Measurements from ENCODE around the gene CDKL2. TPM values are rescaled to one million over a fixed set of nuclear protein-coding genes. Genes with fewer than 3 reads are reported as not detected.
"Not testable (repeated sequence)": the region's sequence is repeated elsewhere in the genome, so short reads cannot be mapped to it uniquely, and the experiment has no call there.

CDKL2 gene
- total RNA-seq, 1 donor from 2014 or later: not detected

DNA sequence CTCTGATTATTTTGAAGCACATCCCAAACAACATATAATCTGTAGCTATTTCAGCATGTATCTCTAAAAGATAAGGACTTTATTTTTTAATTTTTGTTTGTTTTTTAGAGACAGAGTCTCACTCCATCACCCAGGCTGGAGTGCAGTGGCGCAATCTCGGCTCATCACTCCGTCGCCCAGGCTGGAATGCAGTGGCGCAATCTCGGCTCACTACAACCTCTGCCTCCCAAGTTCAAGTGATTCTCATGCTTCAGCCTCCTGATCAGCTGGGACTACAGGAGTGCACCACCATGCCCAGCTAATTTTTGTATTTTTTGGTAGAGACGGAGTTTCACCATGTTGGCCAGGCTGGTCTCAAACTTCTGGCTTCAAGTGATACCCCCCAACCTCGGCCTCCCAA, 86.1 kb downstream of the CDKL2 start:
- not testable (repeated sequence) for H3K4me1 ChIP-seq (ENCODE audit: control insufficient read depth in 3 of 3, insufficient read depth in 3 of 3, low read length in 3 of 3); H3K9me3 ChIP-seq (ENCODE audit: control insufficient read depth in 3 of 3, low read length in 3 of 3); H3K27ac ChIP-seq (ENCODE audit: low read depth, low read length); H3K4me3 ChIP-seq (ENCODE audit: low read length in 3 of 3); H3K9ac ChIP-seq (ENCODE audit: low read depth in 1 of 3, low read length in 3 of 3); H3K27me3 ChIP-seq (ENCODE audit: control insufficient read depth in 3 of 3, insufficient read depth in 3 of 3, low read length in 3 of 3)
- H3K36me3 ChIP-seq (ENCODE audit: control insufficient read depth in 3 of 3, insufficient read depth in 3 of 3, low read length in 3 of 3): peaks cover 2 to 21% (median 7%) of the 10 kb centered on the region in 3 donors

- no peak overlapping the region for H3K27ac ChIP-seq (ENCODE audit: low read depth, low read length)
- H3K4me1 ChIP-seq (ENCODE audit: control insufficient read depth in 3 of 3, insufficient read depth in 3 of 3, low read length in 3 of 3): no peaks in the 10 kb centered on the region
- no peak overlapping the region for H3K9ac ChIP-seq (ENCODE audit: low read depth in 1 of 3, low read length in 3 of 3)
- peaks cover 4 to 21% (median 7%) of the 10 kb centered on the region in 3 donors for H3K36me3 ChIP-seq (ENCODE audit: control insufficient read depth in 3 of 3, insufficient read depth in 3 of 3, low read length in 3 of 3)
- no peak overlapping the region for H3K4me3 ChIP-seq (ENCODE audit: low read length in 3 of 3)
- no peaks in the 10 kb centered on the region for H3K9me3 ChIP-seq (ENCODE audit: control insufficient read depth in 3 of 3, low read length in 3 of 3)
- H3K27me3 ChIP-seq (ENCODE audit: control insufficient read depth in 3 of 3, insufficient read depth in 3 of 3, low read length in 3 of 3): no peaks in the 10 kb centered on the region
Observed at GRCh38 chr4:75542824-75543223, 87.5 kb downstream of the CDKL2 start.

GRCh38 chr4:75537308-75537707, 93.0 kb downstream of the CDKL2 start:
- not testable (repeated sequence) for H3K27ac ChIP-seq (ENCODE audit: low read depth, low read length); H3K9ac ChIP-seq (ENCODE audit: low read depth in 1 of 3, low read length in 3 of 3); H3K4me1 ChIP-seq (ENCODE audit: control insufficient read depth in 3 of 3, insufficient read depth in 3 of 3, low read length in 3 of 3); H3K9me3 ChIP-seq (ENCODE audit: control insufficient read depth in 3 of 3, low read length in 3 of 3); H3K4me3 ChIP-seq (ENCODE audit: low read length in 3 of 3); H3K27me3 ChIP-seq (ENCODE audit: control insufficient read depth in 3 of 3, insufficient read depth in 3 of 3, low read length in 3 of 3)
- H3K36me3 ChIP-seq (ENCODE audit: control insufficient read depth in 3 of 3, insufficient read depth in 3 of 3, low read length in 3 of 3): peaks cover 0 to 13% (median 5%) of the 10 kb centered on the region in 3 donors

DNA sequence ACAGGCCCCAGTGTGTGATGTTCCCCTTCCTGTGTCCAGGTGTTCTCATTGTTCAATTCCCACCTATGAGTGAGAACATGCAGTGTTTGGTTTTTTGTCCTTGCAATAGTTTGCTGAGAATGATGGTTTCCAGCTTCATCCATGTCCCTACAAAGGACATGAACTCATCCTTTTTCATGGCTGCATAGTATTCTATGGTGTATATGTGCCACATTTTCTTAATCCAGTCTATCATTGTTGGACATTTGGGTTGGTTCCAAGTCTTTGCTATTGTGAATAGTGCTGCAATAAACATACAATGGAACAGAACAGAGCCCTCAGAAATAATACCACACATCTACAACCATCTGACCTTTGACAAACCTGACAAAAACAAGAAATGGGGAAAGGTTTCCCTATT, 96.4 kb downstream of the CDKL2 start:
- H3K27me3 ChIP-seq (ENCODE audit: control insufficient read depth in 3 of 3, insufficient read depth in 3 of 3, low read length in 3 of 3); H3K27ac ChIP-seq (ENCODE audit: low read depth, low read length); H3K9me3 ChIP-seq (ENCODE audit: control insufficient read depth in 3 of 3, low read length in 3 of 3); H3K4me1 ChIP-seq (ENCODE audit: control insufficient read depth in 3 of 3, insufficient read depth in 3 of 3, low read length in 3 of 3); H3K4me3 ChIP-seq (ENCODE audit: low read length in 3 of 3); H3K9ac ChIP-seq (ENCODE audit: low read depth in 1 of 3, low read length in 3 of 3): not testable (repeated sequence)
- H3K36me3 ChIP-seq (ENCODE audit: control insufficient read depth in 3 of 3, insufficient read depth in 3 of 3, low read length in 3 of 3): peaks cover 6 to 26% (median 13%) of the 10 kb centered on the region in 3 donors

DNA sequence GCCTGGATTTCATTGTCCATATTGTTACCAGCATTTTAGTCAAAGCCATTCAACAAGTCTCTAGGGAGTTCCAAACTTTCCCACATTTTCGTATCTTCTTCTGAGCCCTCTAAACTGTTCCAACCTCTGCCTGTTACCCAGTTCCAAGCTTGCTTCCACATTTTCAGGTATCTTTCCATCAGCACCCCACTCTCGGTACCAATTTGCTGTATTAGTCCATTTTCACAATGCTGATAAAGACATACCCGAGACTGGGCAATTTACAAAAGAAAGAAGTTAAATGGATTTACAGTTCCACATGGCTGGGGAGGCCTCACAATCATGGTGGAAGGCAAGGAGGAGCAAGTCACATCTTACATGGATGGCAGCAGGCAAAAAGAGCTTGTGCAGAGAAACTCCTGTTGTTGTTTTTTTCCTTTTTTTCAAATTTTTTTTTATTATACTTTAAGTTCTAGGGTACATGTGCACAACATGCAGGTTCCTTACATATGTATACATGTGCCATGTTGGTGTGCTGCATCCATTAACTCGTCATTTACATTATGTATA, 96.9 kb downstream of the CDKL2 start:
- H3K36me3 ChIP-seq (ENCODE audit: control insufficient read depth in 3 of 3, insufficient read depth in 3 of 3, low read length in 3 of 3): peaks cover 6 to 26% (median 13%) of the 10 kb centered on the region in 3 donors
- not testable (repeated sequence) for H3K27me3 ChIP-seq (ENCODE audit: control insufficient read depth in 3 of 3, insufficient read depth in 3 of 3, low read length in 3 of 3); H3K4me1 ChIP-seq (ENCODE audit: control insufficient read depth in 3 of 3, insufficient read depth in 3 of 3, low read length in 3 of 3); H3K9me3 ChIP-seq (ENCODE audit: control insufficient read depth in 3 of 3, low read length in 3 of 3); H3K4me3 ChIP-seq (ENCODE audit: low read length in 3 of 3); H3K27ac ChIP-seq (ENCODE audit: low read depth, low read length); H3K9ac ChIP-seq (ENCODE audit: low read depth in 1 of 3, low read length in 3 of 3)

DNA sequence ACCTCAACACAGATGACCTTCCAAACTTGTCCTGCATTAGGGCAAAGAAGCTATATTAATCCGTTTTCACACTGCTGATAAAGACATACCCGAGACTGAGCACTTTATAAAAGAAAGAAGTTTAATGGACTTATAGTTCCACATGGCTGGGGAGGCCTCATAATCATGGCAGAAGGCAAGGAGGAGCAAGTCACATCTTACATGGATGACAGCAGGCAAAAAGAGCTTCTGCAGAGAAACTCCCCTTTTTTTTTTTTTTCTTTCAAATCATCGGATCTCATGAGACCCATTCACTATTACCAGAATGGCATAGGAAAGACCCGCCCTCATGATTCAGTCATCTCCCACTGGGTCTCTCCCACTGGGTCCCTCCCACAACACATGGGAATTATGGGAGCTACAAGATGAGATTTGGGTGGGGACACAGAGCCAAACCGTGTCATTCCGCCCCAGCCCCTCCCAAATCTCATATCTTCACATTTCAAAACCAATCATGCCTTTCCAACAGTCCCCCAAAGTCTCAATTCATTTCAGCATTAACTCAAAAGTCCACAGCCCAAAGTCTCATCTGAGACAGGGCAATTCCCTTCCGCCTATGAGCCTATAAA, 98.7 kb downstream of the CDKL2 start:
- H3K4me1 ChIP-seq (ENCODE audit: control insufficient read depth in 3 of 3, insufficient read depth in 3 of 3, low read length in 3 of 3); H3K27me3 ChIP-seq (ENCODE audit: control insufficient read depth in 3 of 3, insufficient read depth in 3 of 3, low read length in 3 of 3); H3K9me3 ChIP-seq (ENCODE audit: control insufficient read depth in 3 of 3, low read length in 3 of 3); H3K27ac ChIP-seq (ENCODE audit: low read depth, low read length); H3K9ac ChIP-seq (ENCODE audit: low read depth in 1 of 3, low read length in 3 of 3); H3K4me3 ChIP-seq (ENCODE audit: low read length in 3 of 3): not testable (repeated sequence)
- peaks cover 6 to 42% (median 18%) of the 10 kb centered on the region in 3 donors for H3K36me3 ChIP-seq (ENCODE audit: control insufficient read depth in 3 of 3, insufficient read depth in 3 of 3, low read length in 3 of 3)

- Histone ChIP-seq H3K4me3 (ENCODE audit: low read length in 3 of 3) (no peak overlapping the region), H3K9ac (ENCODE audit: low read depth in 1 of 3, low read length in 3 of 3) (no peak overlapping the region), H3K36me3 (ENCODE audit: control insufficient read depth in 3 of 3, insufficient read depth in 3 of 3, low read length in 3 of 3) (peaks cover 6 to 49% (median 18%) of the 10 kb centered on the region in 3 donors), H3K9me3 (ENCODE audit: control insufficient read depth in 3 of 3, low read length in 3 of 3) (no peaks in the 10 kb centered on the region), H3K27ac (ENCODE audit: low read depth, low read length) (no peak overlapping the region), H3K27me3 (ENCODE audit: control insufficient read depth in 3 of 3, insufficient read depth in 3 of 3, low read length in 3 of 3) (no peaks in the 10 kb centered on the region), H3K4me1 (ENCODE audit: control insufficient read depth in 3 of 3, insufficient read depth in 3 of 3, low read length in 3 of 3) (no peaks in the 10 kb centered on the region)
Observed at GRCh38 chr4:75530556-75531322, 99.6 kb downstream of the CDKL2 start.

Small RNA genes lying within 50 kb of the gene (small RNA-seq; reads per million reads assigned to genes)
- gene RF00019: not detected

Other genes starting within 250 kb of the CDKL2 start
- gene RCHY1, start 116.1 kb downstream of the CDKL2 start, total RNA-seq: 25.1 TPM
- 12.0 TPM for gene THAP6, start 116.1 kb downstream of the CDKL2 start, total RNA-seq
- not detected for gene ODAPH, start 74.5 kb downstream of the CDKL2 start, total RNA-seq
- 175 TPM for gene G3BP2, start 42.9 kb upstream of the CDKL2 start, total RNA-seq
- gene USO1, start 94.0 kb upstream of the CDKL2 start, total RNA-seq: 135 TPM